Astrocyte (in vitro differentiated cells and primary cell): Measurements from ENCODE around the gene DMXL2. TPM values are rescaled to one million over a fixed set of nuclear protein-coding genes. Genes with fewer than 3 reads are reported as not detected.
"Not testable (repeated sequence)": the region's sequence is repeated elsewhere in the genome, so short reads cannot be mapped to it uniquely, and the experiment has no call there.

Experiments used
- DNase-seq: peaks from one replicate; pipeline ENCODE4 v3.0.0-alpha.2; 2010; ENCODE audit warnings: low read depth
- FAIRE-seq: peaks from 2 replicates; lab custom pipeline; 2011; peaks lifted over from hg19 to GRCh38; lab: Jason Lieb, UNC
- H2AFZ ChIP-seq: 2 replicates; pipeline ENCODE4 v1.6.0; 2012; ENCODE audit warnings: low read depth, low read length, inconsistent platforms
- H3K27ac ChIP-seq: 2 replicates; pipeline ENCODE4 v1.5.1; 2011; ENCODE audit warnings: low read depth, low read length, inconsistent platforms
- H3K27me3 ChIP-seq: 2 replicates; pipeline ENCODE4 v1.6.0; 2011; ENCODE audit warnings: low read length, inconsistent platforms; ENCODE audit not compliant: insufficient read depth
- H3K36me3 ChIP-seq: 2 replicates; pipeline ENCODE4 v1.5.1; 2011; ENCODE audit warnings: low read length, inconsistent platforms; ENCODE audit not compliant: insufficient read depth
- H3K4me1 ChIP-seq: 2 replicates; pipeline ENCODE4 v1.5.1; 2011; ENCODE audit warnings: low read length, inconsistent platforms; ENCODE audit not compliant: insufficient read depth
- H3K4me2 ChIP-seq: 2 replicates; pipeline ENCODE4 v1.6.0; 2012; ENCODE audit warnings: low read length, inconsistent platforms
- H3K4me3 ChIP-seq: 2 replicates; pipeline ENCODE4 v1.5.1; 2011; ENCODE audit warnings: low read depth, mild to moderate bottlenecking, low read length, inconsistent platforms; ENCODE audit not compliant: insufficient read depth
- H3K79me2 ChIP-seq: 2 replicates; pipeline ENCODE4 v1.6.0; 2012; ENCODE audit warnings: mild to moderate bottlenecking, low read length, inconsistent platforms; ENCODE audit not compliant: insufficient read depth
- H3K9ac ChIP-seq: 2 replicates; pipeline ENCODE4 v1.6.0; 2012; ENCODE audit warnings: mild to moderate bottlenecking, low read length, inconsistent platforms
- H3K9me3 ChIP-seq: 2 replicates; pipeline ENCODE4 v1.5.1; 2012; ENCODE audit warnings: low read depth, mild to moderate bottlenecking, low read length, inconsistent platforms; ENCODE audit not compliant: insufficient read depth
- H4K20me1 ChIP-seq: 2 replicates; pipeline ENCODE4 v1.6.0; 2012; ENCODE audit warnings: low read length, inconsistent platforms; ENCODE audit not compliant: insufficient read depth
- H3K27ac Mint-ChIP-seq: one replicate; pipeline ENCODE4 v1.8.0; 2021; ENCODE audit warnings: mild to moderate bottlenecking, mixed read lengths; ENCODE audit not compliant: unreplicated experiment
- H3K27me3 Mint-ChIP-seq: one replicate; pipeline ENCODE4 v1.8.0; 2021; ENCODE audit warnings: low read depth, mixed read lengths; ENCODE audit not compliant: unreplicated experiment
- H3K36me3 Mint-ChIP-seq: one replicate; pipeline ENCODE4 v1.8.0; 2021; ENCODE audit warnings: low read depth, mixed read lengths; ENCODE audit not compliant: unreplicated experiment
- H3K4me1 Mint-ChIP-seq: one replicate; pipeline ENCODE4 v1.8.0; 2021; ENCODE audit warnings: low read depth, mixed read lengths; ENCODE audit not compliant: unreplicated experiment
- H3K4me3 Mint-ChIP-seq: one replicate; pipeline ENCODE4 v1.8.0; 2021; ENCODE audit warnings: mild to moderate bottlenecking, moderate library complexity, mixed read lengths; ENCODE audit not compliant: unreplicated experiment
- H3K9me3 Mint-ChIP-seq: one replicate; pipeline ENCODE4 v1.8.0; 2021; ENCODE audit warnings: mild to moderate bottlenecking, mixed read lengths; ENCODE audit not compliant: unreplicated experiment
- CTCF ChIP-seq: IDR thresholded peaks from 2 replicates; pipeline ENCODE4 v1.5.1; 2011; ENCODE audit warnings: low read depth, mild to moderate bottlenecking, inconsistent platforms, low read length, moderate library complexity; ENCODE audit not compliant: insufficient read depth
- EZH2 ChIP-seq: IDR thresholded peaks from 2 replicates; pipeline ENCODE4 v1.6.1; 2012; ENCODE audit warnings: mild to moderate bottlenecking, low read length, inconsistent platforms; ENCODE audit not compliant: insufficient read depth
- total RNA-seq: library from RNA; stranded (reverse); gene quantifications from 2 replicates; pipeline ENCODE4 v1.2.1, GENCODE V29; 2021

Gene DMXL2
- total RNA-seq, 1 donor from 2014 or later, result 19.0 TPM

GRCh38 chr15:51448622-51449399, 173.8 kb downstream of the DMXL2 start:
- Mint-ChIP-seq H3K4me1 (peaks cover 6% of the 10 kb centered on the region), H3K27ac (no peak overlapping the region), H3K9me3 (no peaks in the 10 kb centered on the region), H3K4me3 (no peak overlapping the region), H3K36me3 (peaks cover 11% of the 10 kb centered on the region), H3K27me3 (no peaks in the 10 kb centered on the region)
- Histone ChIP-seq H3K9ac (no peak overlapping the region), H2AFZ (no peak overlapping the region), H3K4me2 (no peak overlapping the region), H4K20me1 (no peaks in the 10 kb centered on the region), H3K27ac (no peak overlapping the region), H3K27me3 (no peaks in the 10 kb centered on the region), H3K36me3 (peaks cover 5% of the 10 kb centered on the region), H3K79me2 (no peaks in the 10 kb centered on the region), H3K9me3 (no peaks in the 10 kb centered on the region), H3K4me3 (no peak overlapping the region), H3K4me1 (peaks cover 6% of the 10 kb centered on the region)
- FAIRE-seq (no peak), DNase-seq (no peak)
- no peak for TF ChIP-seq CTCF
- no peak for TF ChIP-seq EZH2

GRCh38 chr15:51447855-51448621, 174.5 kb downstream of the DMXL2 start:
- Mint-ChIP-seq H3K4me1 (peaks cover 6% of the 10 kb centered on the region), H3K36me3 (peaks cover 11% of the 10 kb centered on the region), H3K4me3 (no peak overlapping the region), H3K9me3 (no peaks in the 10 kb centered on the region), H3K27ac (no peak overlapping the region), H3K27me3 (no peaks in the 10 kb centered on the region)
- peaks cover 5% of the 10 kb centered on the region for H3K36me3 ChIP-seq
- H4K20me1 ChIP-seq, result no peaks in the 10 kb centered on the region
- H3K27me3 ChIP-seq, result no peaks in the 10 kb centered on the region
- H3K9me3 ChIP-seq, result no peaks in the 10 kb centered on the region
- TF ChIP-seq EZH2 (no peak), CTCF (no peak)
- H3K4me1 ChIP-seq, result peaks cover 6% of the 10 kb centered on the region
- H3K4me3 ChIP-seq, result no peak overlapping the region
- H3K79me2 ChIP-seq, result no peaks in the 10 kb centered on the region
- no peak for DNase-seq
- no peak overlapping the region for H2AFZ ChIP-seq
- H3K27ac ChIP-seq, result no peak overlapping the region
- no peak overlapping the region for H3K4me2 ChIP-seq
- no peak overlapping the region for H3K9ac ChIP-seq
- FAIRE-seq, result no peak

GRCh38 chr15:51446029-51446744, 176.4 kb downstream of the DMXL2 start:
- not testable (repeated sequence) for H3K27ac ChIP-seq, H3K4me3 ChIP-seq, H3K79me2 ChIP-seq, H3K27me3 Mint-ChIP-seq, H3K27ac Mint-ChIP-seq, H3K4me2 ChIP-seq, H3K27me3 ChIP-seq, H3K4me1 ChIP-seq, H3K9ac ChIP-seq, DNase-seq, H4K20me1 ChIP-seq, H3K4me3 Mint-ChIP-seq, FAIRE-seq, H3K9me3 ChIP-seq, H3K4me1 Mint-ChIP-seq, H3K36me3 ChIP-seq, H3K9me3 Mint-ChIP-seq, H2AFZ ChIP-seq
- peaks cover 11% of the 10 kb centered on the region for H3K36me3 Mint-ChIP-seq
